Keratinocyte (primary cell): ENCODE measurements around the gene RAD23A.

Source experiments
- CTCF ChIP-seq, 3 experiments: IDR thresholded peaks in 1 of 3; conservative IDR thresholded peaks in 1 of 3; optimal IDR thresholded peaks in 1 of 3; 2 replicates in 2 of 3; 3 replicates in 1 of 3; pipeline versions ENCODE3 to v1.5.1; 2011; ENCODE audit warnings: low read length in 3 of 3, mild to moderate bottlenecking in 3 of 3, moderate library complexity in 2 of 3, control low read depth in 1 of 3, inconsistent platforms in 1 of 3; ENCODE audit not compliant: insufficient read depth in 2 of 3; ENCODE audit errors: extremely low read depth in 1 of 3
- EZH2 ChIP-seq: IDR thresholded peaks from one replicate; pipeline ENCODE4 v1.6.1; 2012; ENCODE audit warnings: inconsistent platforms, mild to moderate bottlenecking, low read length, moderate library complexity

- TF ChIP-seq CTCF (optimal IDR thresholded peaks at IDR 0.05 in 1 of 3, IDR thresholded peaks at IDR 0.05 in 1 of 3, conservative IDR thresholded peaks at IDR 0.05 in 1 of 3; ENCODE audit: extremely low read depth in 1 of 3, insufficient read depth in 2 of 3, low read length in 3 of 3) (no peak), EZH2 (no peak)
Measured at GRCh38 chr19:12984683-12985048, 39.0 kb downstream of the RAD23A start.
